Stimulated activated CD8-positive, alpha-beta memory T cell treated with anti-CD3 and anti-CD28 coated beads, Interleukin-12 subunit alpha, Interleukin-12 subunit beta, amount 100 ng/mL, for 24 hours (primary cell): ENCODE results near the gene MAST1.
"Not testable (repeated sequence)": the region's sequence is repeated elsewhere in the genome, so short reads cannot be mapped to it uniquely, and the experiment has no call there.

ENCODE experiments used
- DNase-seq: peaks from one replicate; pipeline ENCODE4 v3.0.0-alpha.2; 2020; ENCODE audit errors: extremely low read depth

MAST1 gene

DNA sequence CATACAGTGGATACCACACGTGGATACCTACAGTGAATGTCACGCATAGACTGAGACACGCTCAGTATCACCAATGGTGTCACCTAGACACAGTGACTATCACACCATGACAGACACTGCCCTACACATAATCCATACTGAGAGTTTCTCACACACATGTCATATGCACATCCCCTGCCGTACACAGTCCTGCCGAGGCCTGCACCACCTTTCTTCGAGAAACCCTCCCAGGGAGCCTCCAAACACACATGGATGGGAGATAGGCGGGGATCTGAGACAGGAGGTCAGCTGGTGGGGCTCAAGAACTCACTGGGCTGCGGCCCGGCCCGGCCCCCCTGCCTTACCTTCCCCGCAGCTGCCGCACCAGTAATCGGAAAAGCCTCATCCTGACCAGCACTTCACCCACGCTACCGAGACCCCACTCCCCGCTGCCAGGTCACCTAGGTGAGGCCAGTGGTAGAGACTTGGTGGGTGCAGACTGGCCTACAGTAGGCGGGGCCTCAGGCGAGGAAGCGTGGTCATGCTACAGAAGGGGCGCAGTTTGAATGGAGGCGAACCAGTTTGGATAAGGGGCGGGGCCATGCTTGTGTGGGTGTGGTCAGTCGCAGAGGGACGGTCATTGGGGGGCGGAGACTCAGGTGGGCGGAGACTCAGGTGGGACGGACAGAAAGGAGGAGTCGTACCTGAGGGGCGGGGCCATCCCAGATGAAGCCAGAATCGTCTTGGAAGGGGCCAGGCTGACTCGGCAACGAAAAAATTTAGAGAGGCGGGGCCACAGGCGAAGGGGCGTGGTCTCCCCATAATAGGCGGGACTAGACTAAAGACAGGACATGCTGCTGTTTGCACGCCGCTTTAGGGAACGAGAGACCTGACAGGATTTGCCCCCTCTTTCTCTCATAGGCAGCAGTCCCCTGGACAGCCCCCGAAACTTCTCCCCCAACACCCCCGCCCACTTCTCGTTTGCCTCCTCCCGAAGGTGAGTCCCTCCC lies 2.1 kb downstream of the MAST1 start:
- DNase-seq = no peak

DNA sequence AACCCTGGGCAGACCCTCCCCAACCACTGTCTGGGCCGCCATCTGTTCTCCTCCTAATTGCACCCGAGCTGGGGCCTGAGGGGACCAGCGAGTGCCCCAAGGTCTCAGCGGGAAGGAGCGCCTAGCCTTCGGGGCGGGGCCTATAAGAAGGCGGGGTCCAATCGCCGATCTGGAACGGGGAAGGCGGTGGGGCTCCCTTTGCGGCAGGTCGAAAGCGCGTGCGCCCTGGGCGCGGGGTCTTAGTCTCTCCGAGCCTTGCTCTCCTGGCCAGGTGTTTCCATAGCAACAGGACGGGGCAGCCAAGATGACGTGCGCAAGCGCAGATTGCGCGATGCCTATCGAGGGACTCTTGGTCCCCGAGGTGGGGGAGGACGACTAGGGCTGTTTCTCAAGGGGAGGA lies 2.8 kb downstream of the MAST1 start:
- no peak for DNase-seq

DNA sequence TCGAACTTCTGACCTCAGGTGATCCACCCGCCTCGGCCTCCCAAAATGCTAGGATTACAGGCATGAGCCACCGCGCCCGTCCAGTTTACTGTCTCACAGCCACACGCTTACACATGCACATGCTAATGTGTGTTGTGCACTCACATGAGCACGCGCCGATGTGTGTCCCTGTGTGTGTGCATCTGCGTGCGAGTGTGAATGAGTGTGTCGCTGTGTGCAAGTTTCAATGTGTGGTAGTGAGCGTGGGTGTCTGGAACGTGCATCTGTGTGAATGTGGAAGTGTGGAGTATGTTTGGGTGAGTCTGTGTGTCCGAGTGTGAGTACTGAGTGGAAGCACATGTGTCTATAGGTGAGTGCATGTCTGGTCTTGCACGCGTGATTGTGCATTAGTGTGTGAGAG lies 4.2 kb downstream of the MAST1 start:
- DNase-seq = no peak

DNA sequence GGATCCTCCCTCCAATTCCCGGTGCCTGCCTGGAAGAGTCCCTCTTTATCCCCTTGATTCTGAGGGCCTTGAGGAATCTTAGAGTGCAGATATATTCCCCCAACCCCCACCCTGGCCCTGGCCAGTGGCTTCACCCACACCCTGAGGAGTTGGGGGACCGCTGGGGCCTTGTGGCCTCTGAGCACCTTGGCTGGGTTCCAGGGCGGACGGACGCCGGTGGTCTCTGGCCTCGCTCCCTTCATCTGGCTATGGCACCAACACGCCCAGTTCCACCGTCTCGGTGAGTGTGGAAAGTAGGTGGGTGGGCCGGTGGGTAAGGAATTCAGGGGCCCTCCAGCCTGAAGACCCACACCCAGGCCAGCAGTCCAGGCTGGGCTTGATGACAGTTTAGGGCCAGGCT lies 5.0 kb downstream of the MAST1 start:
- no peak for DNase-seq

DNA sequence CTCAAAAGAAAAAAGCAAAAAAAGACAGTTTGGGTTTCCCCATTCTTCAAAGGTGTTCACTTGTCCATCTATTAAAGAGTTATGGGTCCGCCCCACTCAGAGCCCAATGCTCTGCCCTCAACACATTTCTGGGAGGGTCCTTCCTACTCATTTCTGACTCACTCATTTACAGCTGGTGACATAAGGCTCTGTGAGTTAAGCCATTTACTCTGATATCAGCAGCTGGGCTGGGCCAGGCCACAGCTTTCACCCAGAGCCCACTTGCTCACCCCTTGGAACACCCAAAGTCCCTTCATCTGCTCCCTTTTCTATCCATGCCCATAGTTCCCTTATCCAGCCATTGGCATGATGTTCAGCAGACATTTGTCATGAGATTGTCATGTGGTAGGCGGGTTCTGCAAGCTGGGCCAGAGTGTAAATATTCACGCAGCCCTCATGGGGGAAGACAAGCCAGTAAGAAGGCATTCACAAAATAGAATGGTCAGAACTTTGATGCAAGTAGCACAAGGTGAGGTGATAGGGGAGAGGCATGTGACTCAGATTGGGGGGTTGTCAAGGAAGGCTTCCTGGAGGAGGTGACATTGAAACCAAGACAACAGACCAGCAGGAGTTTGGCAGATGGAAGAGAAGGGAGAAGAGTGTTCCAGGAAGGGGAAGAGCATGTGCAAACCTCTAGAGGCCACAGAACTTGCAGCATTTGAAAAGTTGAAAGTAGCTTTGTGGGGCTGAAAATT lies 5.9 kb downstream of the MAST1 start:
- DNase-seq = no peak

DNA sequence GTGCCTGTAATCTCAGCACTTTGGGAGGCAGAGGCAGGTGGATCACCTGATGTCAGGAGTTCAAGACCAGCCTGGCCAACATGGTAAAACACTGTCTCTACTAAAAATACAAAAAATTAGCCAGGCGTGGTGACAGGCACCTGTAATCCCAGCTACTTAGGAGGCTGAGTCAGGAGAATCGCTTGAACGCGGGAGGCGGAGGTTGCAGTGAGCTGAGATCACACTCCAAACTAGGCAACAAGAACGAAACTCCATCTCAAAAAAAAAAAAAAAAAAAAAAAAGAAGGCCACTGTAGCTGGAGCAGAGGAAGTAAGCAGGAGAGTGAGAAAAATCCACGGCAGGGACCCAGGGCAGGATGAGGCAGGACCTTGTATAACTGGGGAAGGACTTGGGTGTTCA lies 8.3 kb downstream of the MAST1 start:
- DNase-seq = not testable (repeated sequence)

DNA sequence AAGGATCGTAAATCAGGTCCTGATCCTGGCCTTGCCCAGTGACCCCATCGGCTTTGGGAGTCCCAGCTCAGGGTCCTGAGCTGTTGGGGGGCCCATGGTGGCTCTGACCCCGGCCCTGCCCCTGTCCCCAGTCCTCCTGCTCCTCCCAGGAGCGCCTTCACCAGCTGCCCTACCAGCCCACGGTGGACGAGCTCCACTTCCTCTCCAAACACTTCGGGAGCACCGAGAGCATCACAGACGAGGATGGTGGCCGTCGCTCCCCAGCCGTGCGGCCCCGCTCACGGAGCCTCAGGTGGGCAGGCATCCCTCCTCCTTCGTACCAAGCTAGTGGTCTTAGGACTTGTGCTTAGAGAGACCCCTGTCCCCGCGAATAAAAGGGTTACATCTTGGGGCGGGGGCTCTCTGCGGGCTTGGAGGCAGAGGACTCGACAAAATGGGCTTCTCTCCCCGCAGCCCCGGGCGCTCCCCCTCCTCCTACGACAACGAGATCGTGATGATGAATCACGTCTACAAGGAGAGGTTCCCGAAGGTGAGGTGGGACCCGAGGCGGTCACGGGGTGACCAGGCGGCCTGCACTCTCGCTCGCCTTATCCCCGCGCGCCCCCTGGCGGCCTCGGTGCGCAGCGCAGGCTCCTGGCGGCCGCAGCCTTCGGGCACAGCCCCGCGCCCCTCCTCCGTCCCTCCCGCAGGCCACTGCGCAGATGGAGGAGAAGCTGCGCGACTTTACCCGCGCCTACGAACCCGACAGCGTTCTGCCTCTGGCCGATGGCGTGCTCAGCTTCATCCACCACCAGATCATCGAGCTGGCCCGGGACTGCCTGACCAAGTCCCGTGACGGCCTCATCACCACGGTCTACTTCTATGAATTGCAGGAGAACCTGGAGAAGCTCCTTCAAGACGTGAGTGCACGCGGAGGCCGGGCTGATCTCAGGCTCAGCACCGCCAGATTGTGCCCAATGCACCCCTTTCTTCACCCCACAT lies 9.1 kb downstream of the MAST1 start:
- DNase-seq = peak; percentile 58

DNA sequence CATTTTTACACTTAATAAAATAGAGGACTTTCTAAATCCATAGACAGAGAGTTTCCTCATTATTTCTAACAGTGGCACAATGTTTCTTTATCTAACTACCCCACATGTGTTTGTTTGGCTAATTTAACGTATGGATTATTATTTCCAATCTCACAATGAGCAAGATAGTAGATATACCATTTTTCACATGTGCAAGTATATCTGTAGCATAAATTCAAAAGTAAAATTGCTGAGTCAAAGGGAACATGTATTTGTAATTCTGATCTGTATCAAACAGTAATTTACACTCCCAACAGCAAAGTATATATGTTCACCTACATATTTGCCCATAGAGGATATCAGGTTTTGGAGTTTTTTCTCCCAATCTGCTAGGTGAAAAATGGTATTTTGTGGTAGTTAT lies 18.3 kb downstream of the MAST1 start:
- no peak for DNase-seq

DNA sequence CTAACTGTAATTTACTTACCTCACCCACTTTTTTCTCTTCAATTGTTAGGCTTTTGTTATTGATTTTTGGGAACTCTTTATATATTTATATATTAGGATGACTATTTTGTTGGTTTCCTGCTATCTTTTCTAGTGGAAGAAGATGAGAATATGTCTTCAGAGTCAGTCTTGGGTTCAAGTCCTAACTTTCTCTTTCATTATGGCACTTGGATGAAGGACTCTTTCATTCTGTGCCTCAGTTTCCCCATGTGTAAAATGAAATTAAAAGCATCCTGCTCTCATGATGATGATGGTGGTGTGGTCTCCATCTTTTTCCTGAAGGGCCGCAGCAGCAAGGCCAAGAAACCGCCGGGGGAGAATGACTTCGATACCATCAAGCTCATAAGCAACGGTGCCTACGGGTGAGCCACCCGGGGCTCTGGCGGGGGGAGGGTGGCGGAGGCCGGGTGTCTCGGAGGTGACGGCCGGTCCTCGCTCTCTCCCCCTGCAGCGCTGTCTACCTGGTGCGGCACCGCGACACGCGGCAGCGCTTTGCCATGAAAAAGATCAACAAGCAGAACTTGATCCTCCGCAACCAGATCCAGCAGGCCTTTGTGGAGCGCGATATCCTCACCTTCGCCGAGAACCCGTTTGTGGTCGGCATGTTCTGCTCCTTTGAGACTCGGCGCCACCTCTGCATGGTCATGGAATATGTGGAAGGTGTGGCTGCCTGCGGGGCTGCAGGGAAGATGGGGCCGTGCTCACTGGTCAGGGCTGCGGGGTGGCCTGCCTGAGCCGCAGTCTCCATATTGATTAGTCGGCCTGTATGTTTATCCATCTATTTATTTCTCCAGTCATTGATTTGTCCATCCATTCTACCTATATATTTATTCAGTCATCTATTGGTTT lies 20.0 kb downstream of the MAST1 start:
- DNase-seq = no peak

DNA sequence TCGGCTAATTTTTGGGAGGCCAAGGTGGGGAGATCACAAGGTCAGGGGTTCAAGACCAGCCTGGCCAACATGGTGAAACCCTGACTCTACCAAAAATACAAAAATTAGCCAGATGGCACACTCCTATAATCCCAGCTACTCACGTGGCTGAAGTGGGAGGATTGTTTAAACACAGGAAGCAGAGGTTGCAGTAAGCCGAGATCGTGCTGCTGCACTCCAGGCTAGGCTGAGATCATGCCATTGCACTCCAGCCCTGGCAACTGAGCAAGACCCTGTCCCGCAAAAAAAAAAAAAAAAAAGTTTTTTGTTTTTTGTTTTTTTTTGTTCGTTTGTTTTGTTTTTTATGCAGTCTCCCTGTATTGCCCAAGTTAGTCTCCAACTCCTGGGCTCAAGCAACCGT lies 21.2 kb downstream of the MAST1 start:
- no peak for DNase-seq

DNA sequence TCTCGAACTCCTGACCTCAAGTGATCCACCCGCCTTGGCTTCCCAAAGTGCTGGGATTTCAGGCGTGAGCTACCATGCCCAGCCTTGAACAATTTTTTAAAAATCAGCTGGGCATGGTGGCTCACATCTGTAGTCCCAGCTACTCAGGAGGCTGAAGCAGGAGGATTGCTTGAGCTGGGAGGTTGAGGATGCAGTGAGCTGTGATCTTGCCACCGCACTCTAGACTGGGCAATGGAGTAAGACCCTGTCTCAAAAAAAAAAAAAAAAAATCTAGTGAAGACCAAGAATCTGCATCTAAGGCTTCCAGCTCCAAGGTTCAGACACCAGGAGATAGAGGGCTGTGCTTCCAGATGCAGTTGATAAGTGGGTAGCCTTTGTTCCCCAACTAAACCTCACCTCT lies 25.8 kb downstream of the MAST1 start:
- DNase-seq = no peak

DNA sequence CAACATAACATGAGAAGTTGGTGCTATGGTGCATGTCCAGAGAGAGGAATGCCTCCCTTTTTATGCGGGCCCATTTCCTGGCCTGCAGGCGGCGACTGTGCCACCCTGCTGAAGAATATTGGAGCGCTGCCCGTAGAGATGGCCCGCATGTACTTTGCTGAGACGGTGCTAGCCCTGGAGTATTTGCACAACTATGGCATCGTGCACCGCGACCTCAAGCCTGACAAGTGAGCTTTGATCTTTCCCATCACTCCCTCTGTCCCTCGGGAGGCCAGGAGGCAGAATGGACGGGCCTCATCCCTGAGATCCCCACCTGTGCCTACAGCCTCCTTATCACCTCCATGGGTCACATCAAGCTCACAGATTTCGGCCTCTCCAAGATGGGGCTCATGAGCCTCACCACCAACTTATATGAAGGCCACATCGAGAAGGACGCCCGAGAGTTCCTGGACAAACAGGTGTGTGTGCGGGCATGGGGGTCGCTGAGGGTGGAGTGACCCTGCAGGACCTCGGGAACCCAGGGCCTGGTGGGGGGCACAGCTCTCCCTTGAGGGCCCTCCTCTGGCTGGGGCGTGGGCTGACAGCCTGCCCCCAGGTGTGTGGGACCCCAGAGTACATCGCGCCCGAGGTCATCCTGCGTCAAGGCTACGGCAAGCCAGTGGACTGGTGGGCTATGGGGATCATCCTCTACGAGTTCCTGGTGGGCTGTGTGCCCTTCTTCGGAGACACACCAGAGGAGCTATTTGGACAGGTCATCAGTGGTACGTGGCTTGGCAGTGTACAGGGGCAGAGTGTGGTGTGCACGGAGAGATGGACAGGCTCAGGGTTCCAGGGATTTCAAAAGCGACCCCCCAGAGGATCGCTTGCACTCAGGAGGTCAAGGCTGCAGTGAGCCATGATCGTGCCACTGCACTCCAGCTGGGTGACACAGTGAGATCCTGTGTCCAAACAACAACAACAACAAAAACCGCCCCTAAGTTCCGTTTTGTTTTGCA lies 26.7 kb downstream of the MAST1 start:
- DNase-seq = no peak

DNA sequence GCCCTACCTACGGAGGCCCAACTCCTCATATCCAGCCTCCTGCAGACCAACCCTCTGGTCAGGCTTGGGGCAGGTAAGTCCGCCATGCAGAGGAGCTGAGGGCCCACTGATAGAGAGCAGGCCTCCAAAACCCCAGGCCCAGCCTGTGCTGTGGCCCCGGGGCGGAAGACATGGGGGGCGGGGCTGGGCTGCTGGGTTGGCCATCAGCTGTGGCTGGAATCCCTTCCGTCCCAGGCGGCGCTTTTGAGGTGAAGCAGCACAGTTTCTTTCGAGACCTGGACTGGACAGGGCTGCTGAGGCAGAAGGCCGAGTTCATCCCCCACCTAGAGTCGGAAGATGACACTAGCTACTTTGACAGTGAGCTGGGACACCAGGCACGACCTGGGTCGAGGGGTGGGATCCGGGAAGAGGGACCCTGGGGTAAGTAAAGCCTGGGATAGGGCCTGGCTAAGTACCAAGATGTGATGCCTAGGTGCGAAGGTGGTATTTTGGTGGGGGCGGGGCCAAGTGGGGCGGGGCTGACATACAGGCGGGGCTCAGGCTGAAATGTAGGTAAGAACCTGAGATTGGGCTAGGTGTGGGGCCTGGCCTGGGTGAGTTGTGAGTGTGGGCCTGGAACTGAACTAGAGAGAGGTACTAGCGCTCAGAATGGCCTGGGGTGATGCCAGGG lies 27.6 kb downstream of the MAST1 start:
- no peak for DNase-seq

DNA sequence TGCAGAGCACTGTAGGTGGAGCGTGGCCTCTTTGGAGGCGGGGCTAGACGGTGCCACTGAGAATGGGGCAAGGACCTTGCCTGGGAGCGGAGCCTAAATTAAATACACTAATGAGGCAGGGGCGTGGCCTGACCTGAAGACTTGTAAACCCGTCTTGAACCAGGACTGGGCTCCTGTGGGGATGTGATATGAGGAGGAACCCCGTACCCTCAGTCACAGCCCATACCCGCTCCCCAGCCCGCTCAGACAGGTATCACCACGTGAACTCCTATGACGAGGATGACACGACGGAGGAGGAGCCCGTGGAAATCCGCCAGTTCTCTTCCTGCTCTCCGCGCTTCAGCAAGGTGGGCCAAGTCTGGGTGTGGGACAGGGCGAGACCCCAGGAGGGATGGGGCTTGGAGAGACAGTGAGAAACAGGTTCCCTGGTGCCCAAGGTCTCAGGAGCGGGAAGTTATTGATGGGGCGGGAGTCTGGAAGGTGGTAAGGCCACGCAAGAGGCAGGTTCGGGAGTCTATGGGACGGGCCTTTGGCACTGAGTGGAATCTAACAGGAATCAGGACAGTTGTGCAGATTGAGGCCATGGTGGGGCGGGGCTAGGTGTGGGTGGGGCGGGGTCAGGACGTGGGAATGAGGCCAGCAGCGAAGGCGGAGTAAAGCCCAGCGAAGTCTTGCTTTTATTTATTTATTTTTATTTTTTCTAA lies 28.3 kb downstream of the MAST1 start:
- DNase-seq = no peak

DNA sequence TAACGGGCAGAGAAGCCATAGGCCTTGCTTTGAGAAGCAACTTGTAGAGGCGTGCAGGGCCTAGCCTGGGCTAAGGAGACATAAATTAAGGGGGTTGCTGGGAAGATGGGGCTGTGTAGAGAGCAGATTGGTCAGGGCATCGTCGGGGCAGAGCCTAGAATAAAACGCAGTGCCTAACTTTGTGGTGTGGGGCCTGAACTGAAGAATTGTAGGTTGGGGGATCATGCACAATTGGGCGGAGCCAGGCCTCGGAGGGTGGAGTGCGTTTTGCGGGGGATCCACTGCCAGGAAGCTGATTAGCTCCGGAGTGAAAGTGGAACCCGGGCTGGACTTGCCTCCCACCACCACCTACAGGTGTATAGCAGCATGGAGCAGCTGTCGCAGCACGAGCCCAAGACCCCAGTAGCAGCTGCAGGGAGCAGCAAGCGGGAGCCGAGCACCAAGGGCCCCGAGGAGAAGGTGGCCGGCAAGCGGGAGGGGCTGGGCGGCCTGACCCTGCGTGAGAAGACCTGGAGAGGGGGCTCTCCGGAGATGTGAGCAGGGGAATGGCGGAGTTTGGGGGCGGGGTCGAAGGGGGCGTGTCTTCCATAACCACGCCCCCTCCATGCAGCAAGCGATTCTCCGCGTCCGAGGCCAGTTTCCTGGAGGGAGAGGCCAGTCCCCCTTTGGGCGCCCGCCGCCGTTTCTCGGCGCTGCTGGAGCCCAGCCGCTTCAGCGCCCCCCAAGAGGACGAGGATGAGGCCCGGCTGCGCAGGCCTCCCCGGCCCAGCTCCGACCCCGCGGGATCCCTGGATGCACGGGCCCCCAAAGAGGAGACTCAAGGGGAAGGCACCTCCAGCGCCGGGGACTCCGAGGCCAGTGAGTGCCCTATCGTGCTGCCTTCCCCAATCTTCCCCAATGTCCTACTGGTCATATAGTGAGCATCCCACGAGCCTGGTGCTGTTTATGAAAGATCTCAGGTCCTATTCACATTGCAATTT lies 29.1 kb downstream of the MAST1 start:
- DNase-seq = no peak

DNA sequence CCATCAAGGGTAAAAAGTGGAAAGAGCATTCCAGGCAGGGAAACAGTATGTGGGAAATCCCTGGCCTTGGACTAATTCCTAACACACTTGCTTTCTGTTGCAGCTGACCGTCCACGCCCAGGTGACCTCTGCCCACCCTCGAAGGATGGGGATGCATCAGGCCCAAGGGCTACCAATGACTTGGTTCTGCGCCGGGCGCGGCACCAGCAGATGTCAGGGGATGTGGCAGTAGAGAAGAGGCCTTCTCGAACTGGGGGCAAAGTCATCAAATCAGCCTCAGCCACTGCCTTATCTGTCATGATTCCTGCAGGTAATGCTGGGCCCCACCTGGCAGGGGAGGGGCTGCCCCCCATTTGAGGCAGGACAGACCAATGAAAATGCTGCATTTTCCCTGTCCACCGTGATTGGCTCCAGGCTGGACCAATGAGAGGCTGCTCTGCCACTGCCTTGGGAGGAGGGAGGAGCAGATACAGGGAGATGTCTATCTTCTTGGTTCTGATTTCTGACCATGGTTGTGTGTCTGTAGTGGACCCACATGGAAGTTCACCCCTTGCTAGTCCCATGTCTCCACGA lies 30.3 kb downstream of the MAST1 start:
- DNase-seq = no peak

DNA sequence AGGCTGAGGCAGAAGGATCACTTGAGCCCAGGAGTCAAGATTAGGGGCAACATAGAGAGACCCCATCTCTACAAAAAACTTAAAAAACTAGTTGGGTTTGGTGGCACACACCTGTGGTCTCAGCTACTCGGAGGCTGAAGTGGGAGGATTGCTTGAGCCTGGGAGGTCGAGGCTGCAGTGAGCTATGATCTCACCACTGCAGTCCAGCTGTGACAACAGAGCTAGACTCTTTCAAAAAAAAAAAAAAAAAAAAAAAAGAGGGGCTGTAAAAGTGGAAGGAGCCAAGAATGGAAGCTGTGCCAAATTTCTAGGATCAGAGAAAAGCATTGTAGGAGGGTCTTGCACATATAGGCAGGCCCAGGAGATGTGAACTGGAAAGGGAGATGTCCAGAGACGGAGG lies 33.4 kb downstream of the MAST1 start:
- DNase-seq = no peak
